Measurements from ENCODE around the gene TCP11. TPM values are rescaled to one million over a fixed set of nuclear protein-coding genes. Genes with fewer than 3 reads are reported as not detected.

TCP11 gene
- total and polyA plus RNA-seq, 2 of the 13 experiments (the other 11 are each of a cell fraction or from before 2014, with no cell fraction given), result 0.04 TPM; not detected in 1

DNA sequence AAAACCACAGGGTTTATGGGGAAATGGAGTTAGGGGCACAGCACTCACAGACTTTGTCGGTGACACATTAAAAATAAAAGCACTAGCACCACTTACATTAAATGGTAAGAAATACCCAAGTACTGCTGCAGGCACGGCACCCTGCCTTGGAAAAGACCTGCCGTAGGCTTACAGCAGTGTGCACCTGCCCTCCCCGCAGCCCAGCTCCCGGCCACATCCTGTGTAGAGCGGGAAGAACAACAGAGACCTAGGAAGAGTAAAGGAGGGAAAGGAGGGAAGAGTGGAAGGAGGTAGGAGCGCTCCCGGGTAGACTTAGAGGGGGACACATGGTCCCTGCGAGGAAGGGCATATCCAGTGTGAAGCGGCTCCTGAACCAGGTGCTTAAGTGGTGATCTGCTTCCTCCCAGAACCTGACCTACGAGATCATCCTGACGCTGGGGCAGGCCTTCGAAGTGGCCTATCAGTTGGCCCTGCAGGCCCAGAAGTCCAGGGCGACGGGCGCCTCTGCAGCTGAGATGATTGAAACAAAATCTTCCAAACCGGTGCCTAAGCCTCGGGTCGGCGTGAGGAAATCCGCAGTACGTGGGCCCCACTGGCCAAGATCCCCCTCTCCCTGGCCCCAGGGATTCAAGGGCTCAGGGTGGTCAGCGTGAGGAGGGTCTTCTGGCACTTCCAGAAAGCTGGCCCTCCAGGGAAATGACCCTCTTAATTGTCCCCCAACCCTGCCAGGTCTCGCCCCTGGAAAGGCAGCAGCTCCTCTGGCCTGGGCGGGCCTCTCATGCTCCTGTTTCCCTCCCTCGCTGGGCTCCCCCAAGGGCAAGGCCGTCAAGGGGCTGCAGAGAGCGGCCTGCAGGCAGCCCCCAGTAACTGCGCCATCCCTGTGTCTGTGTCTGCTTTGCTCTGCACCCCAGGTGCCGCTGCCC lies 55.5 kb downstream of the TCP11 start:
- no peak for DNase-seq (ENCODE audit: low spot score)
- CTCF ChIA-PET (ENCODE audit: low intra/inter-chr PET ratio, low total read pairs), result no interaction called here
- H3K4me1 ChIP-seq (ENCODE audit: insufficient read depth, low read length), result no peaks in the 10 kb centered on the region
- FAIRE-seq, result no peak
- no peak for ATAC-seq
- no peaks in the 10 kb centered on the region for H3K9me3 ChIP-seq (ENCODE audit: low read length)
- TF ChIP-seq U2AF2 (IDR thresholded peaks at IDR 0.05; ENCODE audit: low read depth, low read length) (no peak), ZNF383 (CRISPR knock-in tag; IDR thresholded peaks at IDR 0.05; ENCODE audit: borderline replicate concordance) (no peak), ZNF792 (CRISPR knock-in tag; IDR thresholded peaks at IDR 0.05) (no peak), PTBP1 (IDR thresholded peaks at IDR 0.05; ENCODE audit: low read depth, low read length, poor library complexity, severe bottlenecking) (no peak), CAMTA2 (CRISPR knock-in tag; IDR thresholded peaks at IDR 0.05; ENCODE audit: borderline replicate concordance) (no peak)
- no peak overlapping the region for H2AFZ ChIP-seq (ENCODE audit: low read length)
- H4K20me1 ChIP-seq (ENCODE audit: insufficient read depth, low read length), result no peaks in the 10 kb centered on the region
- intact Hi-C loops (cut with micrococcal nuclease; ENCODE audit: unreplicated experiment), result no loop called here
- peaks cover 16 to 30% of the 10 kb centered on the region in 2 experiments; a peak in 4 of 5 replicates for H3K36me3 ChIP-seq (replicated peaks in 1 of 2; ENCODE audit: control insufficient read depth in 1 of 2, insufficient read depth in 2 of 2, low read length in 2 of 2)
- no peaks in the 10 kb centered on the region for H3K27me3 ChIP-seq (ENCODE audit: control insufficient read depth in 1 of 2, insufficient read depth in 2 of 2, low read length in 2 of 2)
- no TSS peak for BruUV-seq (replicated peaks)
- H3K9ac ChIP-seq (ENCODE audit: insufficient read depth, low read depth, low read length), result no peak overlapping the region
- H3K4me2 ChIP-seq (ENCODE audit: low read depth, low read length), result no peak overlapping the region
- 94% methylated on average over 29 of the region's 30 CpGs for WGBS (ENCODE audit: low lambda C conversion rate)
- no peak overlapping the region for H3K27ac ChIP-seq (ENCODE audit: extremely low read length, insufficient read depth, low read length)
- no peak overlapping the region for H3K4me3 ChIP-seq (replicated peaks in 1 of 3; ENCODE audit: insufficient read depth in 1 of 3, low read depth in 2 of 3, low read length in 3 of 3)
- POLR2A ChIA-PET, result no interaction called here
- H3K79me2 ChIP-seq (ENCODE audit: insufficient read depth, low read length), result no peaks in the 10 kb centered on the region
- in situ Hi-C loops (cut with HindIII; ENCODE audit: extremely low pct_ligation_motif_present, low pct_unique_long_range_greater_than_20kb), result no loop called here

DNA sequence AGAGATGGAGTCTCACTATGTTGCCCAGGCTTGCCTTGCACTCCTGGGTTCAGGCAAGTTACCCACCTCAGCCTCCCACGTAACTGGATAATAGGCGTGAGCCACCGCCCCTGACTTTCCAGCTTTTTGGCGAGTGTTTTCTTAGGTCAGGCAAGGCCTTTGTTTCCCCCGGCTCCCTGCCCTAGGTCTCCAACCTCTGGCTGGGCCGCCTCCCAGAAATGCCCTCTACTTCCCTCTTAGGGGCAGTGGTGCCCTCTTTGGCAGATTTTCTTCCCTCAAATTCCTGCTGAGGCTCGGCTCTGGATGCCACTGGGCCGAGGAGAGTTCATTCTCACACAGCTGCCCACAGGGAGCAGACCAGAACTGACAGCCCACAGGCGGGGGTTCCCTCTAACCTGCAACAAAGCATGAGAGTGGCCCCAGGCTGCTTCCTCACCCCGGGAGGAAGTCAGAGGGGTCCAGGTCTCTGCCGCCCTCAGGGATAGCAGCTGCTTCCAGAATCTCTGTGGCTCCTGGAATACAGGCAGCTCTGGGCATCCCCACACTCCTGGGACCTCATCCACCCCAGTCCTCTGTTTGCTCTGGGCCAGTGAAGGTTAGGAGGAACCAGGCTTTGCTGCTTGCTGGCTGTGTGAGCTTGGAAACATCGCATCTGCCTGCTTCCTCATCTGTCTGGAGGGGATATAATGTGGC lies 56.5 kb downstream of the TCP11 start:
- POLR2A ChIA-PET, result no interaction called here
- H3K36me3 ChIP-seq (replicated peaks in 1 of 2; ENCODE audit: control insufficient read depth in 1 of 2, insufficient read depth in 2 of 2, low read length in 2 of 2), result peaks cover 16 to 37% of the 10 kb centered on the region in 2 experiments; a peak in 4 of 5 replicates
- TF ChIP-seq, protein P1, sequence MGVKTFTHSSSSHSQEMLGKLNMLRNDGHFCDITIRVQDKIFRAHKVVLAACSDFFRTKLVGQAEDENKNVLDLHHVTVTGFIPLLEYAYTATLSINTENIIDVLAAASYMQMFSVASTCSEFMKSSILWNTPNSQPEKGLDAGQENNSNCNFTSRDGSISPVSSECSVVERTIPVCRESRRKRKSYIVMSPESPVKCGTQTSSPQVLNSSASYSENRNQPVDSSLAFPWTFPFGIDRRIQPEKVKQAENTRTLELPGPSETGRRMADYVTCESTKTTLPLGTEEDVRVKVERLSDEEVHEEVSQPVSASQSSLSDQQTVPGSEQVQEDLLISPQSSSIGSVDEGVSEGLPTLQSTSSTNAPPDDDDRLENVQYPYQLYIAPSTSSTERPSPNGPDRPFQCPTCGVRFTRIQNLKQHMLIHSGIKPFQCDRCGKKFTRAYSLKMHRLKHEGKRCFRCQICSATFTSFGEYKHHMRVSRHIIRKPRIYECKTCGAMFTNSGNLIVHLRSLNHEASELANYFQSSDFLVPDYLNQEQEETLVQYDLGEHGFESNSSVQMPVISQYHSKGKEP (CRISPR knock-in tag; IDR thresholded peaks at IDR 0.05), result no peak
- TF ChIP-seq SALL2 (CRISPR knock-in tag; IDR thresholded peaks at IDR 0.05) (no peak), MAZ (IDR thresholded peaks at IDR 0.05; ENCODE audit: borderline replicate concordance, low read depth, low read length) (no peak), MAZ (CRISPR knock-in tag; IDR thresholded peaks at IDR 0.05; ENCODE audit: low read depth) (no peak)

More for the DNA sequence above, 56.5 kb downstream of the TCP11 start:
- FAIRE-seq, result no peak
- no peaks in the 10 kb centered on the region for H3K4me1 ChIP-seq (ENCODE audit: insufficient read depth, low read length)
- H3K9me3 ChIP-seq (ENCODE audit: low read length), result no peaks in the 10 kb centered on the region
- in situ Hi-C loops (cut with HindIII; ENCODE audit: extremely low pct_ligation_motif_present, low pct_unique_long_range_greater_than_20kb), result no loop called here
- CTCF ChIA-PET (ENCODE audit: low intra/inter-chr PET ratio, low total read pairs), result no interaction called here
- no peak overlapping the region for H2AFZ ChIP-seq (ENCODE audit: low read length)
- no peaks in the 10 kb centered on the region for H4K20me1 ChIP-seq (ENCODE audit: insufficient read depth, low read length)
- no peak overlapping the region for H3K27ac ChIP-seq (ENCODE audit: extremely low read length, insufficient read depth, low read length)
- no peak overlapping the region for H3K4me3 ChIP-seq (replicated peaks in 1 of 3; ENCODE audit: insufficient read depth in 1 of 3, low read depth in 2 of 3, low read length in 3 of 3)
- ATAC-seq, result no peak
- no peak overlapping the region for H3K9ac ChIP-seq (ENCODE audit: insufficient read depth, low read depth, low read length)
- H3K27me3 ChIP-seq (ENCODE audit: control insufficient read depth in 1 of 2, insufficient read depth in 2 of 2, low read length in 2 of 2), result no peaks in the 10 kb centered on the region
- BruUV-seq (replicated peaks), result no TSS peak
- DNase-seq (ENCODE audit: low spot score), result no peak
- H3K79me2 ChIP-seq (ENCODE audit: insufficient read depth, low read length), result no peaks in the 10 kb centered on the region
- intact Hi-C loops (cut with micrococcal nuclease; ENCODE audit: unreplicated experiment), result no loop called here
- H3K4me2 ChIP-seq (ENCODE audit: low read depth, low read length), result no peak overlapping the region
- 93% methylated on average over 9 of the region's 12 CpGs for WGBS (ENCODE audit: low lambda C conversion rate)

All from HepG2 (cell line).